Spleen (tissue), 11 donors: Measurements from ENCODE around the gene PTTG1IP. TPM values are rescaled to one million over a fixed set of nuclear protein-coding genes. Genes with fewer than 3 reads are reported as not detected.

Source experiments
- DNase-seq: peaks from one replicate; pipeline ENCODE4 v3.0.0-alpha.2; 2020
- H3K27ac ChIP-seq, 8 donors: fragments of 200-600 bp; sonication (generic) in 7 of 8; 1 replicate in 4 of 8; 2 replicates in 4 of 8; pipeline versions ENCODE4 v1.5.0 to v1.8.0; 2016 to 2021; ENCODE audit warnings: inconsistent platforms in 4 of 8, mild to moderate bottlenecking in 4 of 8, moderate library complexity in 1 of 8
- H3K27me3 ChIP-seq, 7 donors: fragments of 200-600 bp; sonication (generic) in 6 of 7; replicated peaks in 1 of 7; 1 replicate in 4 of 7; 2 replicates in 3 of 7; pipeline versions ENCODE4 v1.5.0 to v1.8.0; 2016 to 2021; ENCODE audit warnings: inconsistent platforms in 3 of 7, mild to moderate bottlenecking in 1 of 7
- H3K36me3 ChIP-seq, 6 donors: fragments of 200-600 bp; sonication (generic) in 5 of 6; 1 replicate in 4 of 6; 2 replicates in 2 of 6; pipeline versions ENCODE4 v1.5.0 to v1.8.0; 2016 to 2021; ENCODE audit warnings: inconsistent platforms in 2 of 6
- H3K4me1 ChIP-seq, 6 donors: fragments of 200-600 bp; sonication (generic) in 5 of 6; 1 replicate in 3 of 6; 2 replicates in 3 of 6; pipeline versions ENCODE4 v1.5.0 to v1.8.0; 2016 to 2021; ENCODE audit warnings: inconsistent platforms in 3 of 6
- H3K4me3 ChIP-seq, 8 donors: fragments of 200-600 bp; sonication (generic) in 7 of 8; 1 replicate in 4 of 8; 2 replicates in 4 of 8; pipeline versions ENCODE4 v1.5.0 to v1.8.0; 2016 to 2021; ENCODE audit warnings: inconsistent platforms in 4 of 8, mild to moderate bottlenecking in 4 of 8, moderate library complexity in 2 of 8
- H3K9me3 ChIP-seq, 8 donors: fragments of 200-600 bp; sonication (generic) in 7 of 8; 1 replicate in 4 of 8; 2 replicates in 4 of 8; pipeline versions ENCODE4 v1.5.0 to v1.8.0; 2016 to 2021; ENCODE audit warnings: inconsistent platforms in 4 of 8
- POLR2A ChIP-seq, 3 donors: fragments of 450-650 bp; IDR thresholded peaks; one replicate each; pipeline ENCODE4 v1.5.1; 2017; ENCODE audit warnings: antibody characterized with exemption in 3 of 3, mild to moderate bottlenecking in 1 of 3
- POLR2AphosphoS5 ChIP-seq, 3 donors: sonication (generic); formaldehyde crosslinking; IDR thresholded peaks; one replicate each; pipeline ENCODE4 v1.5.1; 2017; ENCODE audit warnings: antibody characterized with exemption in 3 of 3
- WGBS, 5 donors: extraction: QIAGEN DNeasy Blood & Tissue Kit in 3 of 5; methylation state at CpG; one replicate each; pipeline versions ENCODE4 v1.1.5 to v1.1.7; 2013 to 2018; 5-methylcytosine and 5-hydroxymethylcytosine counted together
- intact Hi-C: fragments of 100-400 bp; cut with DNase I; formaldehyde crosslinking; loops from one replicate; pipeline ENCODE4 v1.15.0; 2023; ENCODE audit warnings: low total_unique reads
- polyA plus RNA-seq, 3 donors: library from polyadenylated mRNA; stranded (reverse); fragments of 200-250 nt; gene quantifications; one replicate each; pipeline ENCODE4 v1.2.1, GENCODE V29; 2013
- total RNA-seq, 7 donors: library from RNA; depleted of rRNA in 3 of 7; stranded (reverse); fragments of >200 nt in 3 of 7; fragmentation: NEBNext Ultra II Directional in 4 of 7; extraction: Animal tissue kit (Norgen Biotek cat#: 25700) in 4 of 7; gene quantifications; one replicate each; pipeline versions ENCODE4 v1.1.0 to v1.2.1, GENCODE V29; 2016 to 2021
- TF ChIP-seq, protein P1 (sequence below), 11 experiments: fragments of 200-600 bp in 7 of 11; fragments of 450-650 bp in 4 of 11; sonication (generic) in 4 of 11; IDR thresholded peaks in 8 of 11; conservative IDR thresholded peaks in 3 of 11; 1 replicate in 7 of 11; 2 replicates in 4 of 11; pipeline versions ENCODE4 v1.4.0 to v1.8.0; 2016 to 2021; ENCODE audit warnings: antibody characterized with exemption in 11 of 11, inconsistent platforms in 4 of 11, mild to moderate bottlenecking in 1 of 11
- donor health status: healthy with polysubstance abuse.
- donor health status: DM: no; HTN: no; CAD: no; lungs with moderate emphysema.
- donor health status: DM: no; HTN: no; CAD: no.
- donor health status: Bipolar disorder and iron deficiency.
- donor health status: healthy.
- donor health status: DM: no; HTN: no; CAD: no.
- donor health status: DM: yes; HTN: yes; CAD: no.

Gene PTTG1IP
- total and polyA plus RNA-seq, 10 donors = 57.6 to 189 (median 135) TPM

DNA sequence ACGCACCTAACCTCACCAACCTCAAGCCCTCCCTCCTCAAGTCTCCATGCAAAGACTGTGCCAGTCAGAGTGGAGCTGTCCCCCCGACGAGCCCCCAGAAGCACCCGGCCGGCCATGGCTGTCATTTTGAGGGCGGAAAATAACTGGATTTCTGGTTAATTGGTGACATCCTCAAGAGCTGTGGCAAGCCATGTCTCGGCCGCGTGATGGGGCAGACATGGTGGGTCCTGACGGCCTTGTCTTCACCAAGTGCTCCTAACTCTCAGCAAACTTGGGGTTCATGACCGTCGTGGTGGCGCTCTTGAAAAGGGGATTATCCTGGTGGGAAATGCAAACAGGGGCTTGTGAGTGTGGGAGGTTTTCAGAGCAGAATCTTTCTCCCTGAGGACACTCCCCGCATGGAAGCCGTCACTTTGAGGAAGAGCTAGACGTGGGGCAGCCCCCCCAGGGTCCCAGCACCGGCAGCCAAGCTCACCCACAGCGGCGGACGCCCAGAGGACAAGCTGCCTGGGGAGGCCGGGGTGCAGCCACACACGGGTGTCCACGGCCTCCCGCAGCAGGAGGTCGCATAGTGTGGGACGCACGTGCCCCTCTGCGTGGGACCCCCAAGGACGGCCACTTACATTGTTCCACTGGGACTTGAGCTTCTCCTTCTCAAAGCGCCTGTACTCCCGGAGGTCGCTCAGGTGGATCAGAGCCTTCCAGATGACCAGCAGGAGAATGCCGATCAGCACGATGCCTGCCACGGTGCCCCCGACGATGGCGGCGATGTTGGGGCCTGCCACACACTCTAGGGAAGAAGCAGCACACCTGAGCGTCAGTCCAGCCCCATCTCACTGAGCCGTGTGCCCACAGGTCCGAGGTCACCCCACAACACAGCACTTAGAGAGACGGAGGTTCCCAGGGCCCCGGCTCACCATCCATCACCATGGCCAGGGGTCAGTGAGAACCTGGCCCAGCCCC is 12.9 kb upstream of the PTTG1IP start:
- intact Hi-C loops = no loop called here
- peaks cover 11 to 56% (median 21%) of the 10 kb centered on the region in 6 donors for H3K4me1 ChIP-seq
- H3K27ac ChIP-seq = no peak overlapping the region
- WGBS, 5 donors = 83 to 93% (median 91%) methylated on average over 31 to 44 of the region's 44 CpGs
- TF ChIP-seq, protein P1, sequence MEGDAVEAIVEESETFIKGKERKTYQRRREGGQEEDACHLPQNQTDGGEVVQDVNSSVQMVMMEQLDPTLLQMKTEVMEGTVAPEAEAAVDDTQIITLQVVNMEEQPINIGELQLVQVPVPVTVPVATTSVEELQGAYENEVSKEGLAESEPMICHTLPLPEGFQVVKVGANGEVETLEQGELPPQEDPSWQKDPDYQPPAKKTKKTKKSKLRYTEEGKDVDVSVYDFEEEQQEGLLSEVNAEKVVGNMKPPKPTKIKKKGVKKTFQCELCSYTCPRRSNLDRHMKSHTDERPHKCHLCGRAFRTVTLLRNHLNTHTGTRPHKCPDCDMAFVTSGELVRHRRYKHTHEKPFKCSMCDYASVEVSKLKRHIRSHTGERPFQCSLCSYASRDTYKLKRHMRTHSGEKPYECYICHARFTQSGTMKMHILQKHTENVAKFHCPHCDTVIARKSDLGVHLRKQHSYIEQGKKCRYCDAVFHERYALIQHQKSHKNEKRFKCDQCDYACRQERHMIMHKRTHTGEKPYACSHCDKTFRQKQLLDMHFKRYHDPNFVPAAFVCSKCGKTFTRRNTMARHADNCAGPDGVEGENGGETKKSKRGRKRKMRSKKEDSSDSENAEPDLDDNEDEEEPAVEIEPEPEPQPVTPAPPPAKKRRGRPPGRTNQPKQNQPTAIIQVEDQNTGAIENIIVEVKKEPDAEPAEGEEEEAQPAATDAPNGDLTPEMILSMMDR (IDR thresholded peaks at IDR 0.05 in 8 of 11, conservative IDR thresholded peaks at IDR 0.05 in 3 of 11) = no peak
- peak in 1 of 3 donors; percentile 52 for TF ChIP-seq POLR2AphosphoS5 (IDR thresholded peaks at IDR 0.05)
- H3K4me3 ChIP-seq = no peak overlapping the region
- H3K27me3 ChIP-seq = no peaks in the 10 kb centered on the region
- no peaks in the 10 kb centered on the region for H3K9me3 ChIP-seq
- peak; percentile 76 for DNase-seq
- peaks cover 0 to 61% (median 60%) of the 10 kb centered on the region in 6 donors for H3K36me3 ChIP-seq

DNA sequence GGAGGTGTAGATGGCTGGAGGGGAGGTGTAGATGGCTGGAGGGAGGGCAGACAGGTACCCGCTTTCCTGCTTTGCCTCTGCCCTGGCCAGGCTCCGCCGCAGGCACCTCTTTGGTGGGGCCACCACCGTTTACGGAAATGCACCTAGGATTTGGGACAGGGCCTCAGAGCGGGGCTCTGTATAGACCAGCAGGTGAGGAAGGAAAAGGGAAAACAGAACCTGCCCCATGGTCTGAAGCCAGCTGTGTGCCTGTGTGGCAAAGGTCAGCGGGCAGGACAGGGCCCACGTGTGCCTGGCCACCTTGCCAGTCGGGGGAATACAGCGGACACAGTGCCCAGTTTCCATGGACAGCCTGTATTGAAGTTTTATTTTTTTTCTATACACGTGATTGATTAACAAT is 12.1 kb upstream of the PTTG1IP start:
- Histone ChIP-seq H3K27me3 (no peaks in the 10 kb centered on the region), H3K4me1 (peaks cover 19 to 56% (median 29%) of the 10 kb centered on the region in 6 donors), H3K4me3 (no peak overlapping the region), H3K27ac (no peak overlapping the region), H3K36me3 (peaks cover 0 to 53% (median 52%) of the 10 kb centered on the region in 6 donors), H3K9me3 (no peaks in the 10 kb centered on the region)
- intact Hi-C loops = no loop called here
- peak; percentile 72 for DNase-seq
- WGBS, 5 donors = 84 to 91% (median 85%) methylated on average over 11 of the region's 11 CpGs
- TF ChIP-seq POLR2AphosphoS5 (IDR thresholded peaks at IDR 0.05) = peak in 1 of 3 donors; percentile 55
- TF ChIP-seq, protein P1 (IDR thresholded peaks at IDR 0.05 in 8 of 11, conservative IDR thresholded peaks at IDR 0.05 in 3 of 11) = no peak
- no peak for TF ChIP-seq POLR2A (IDR thresholded peaks at IDR 0.05)

DNA sequence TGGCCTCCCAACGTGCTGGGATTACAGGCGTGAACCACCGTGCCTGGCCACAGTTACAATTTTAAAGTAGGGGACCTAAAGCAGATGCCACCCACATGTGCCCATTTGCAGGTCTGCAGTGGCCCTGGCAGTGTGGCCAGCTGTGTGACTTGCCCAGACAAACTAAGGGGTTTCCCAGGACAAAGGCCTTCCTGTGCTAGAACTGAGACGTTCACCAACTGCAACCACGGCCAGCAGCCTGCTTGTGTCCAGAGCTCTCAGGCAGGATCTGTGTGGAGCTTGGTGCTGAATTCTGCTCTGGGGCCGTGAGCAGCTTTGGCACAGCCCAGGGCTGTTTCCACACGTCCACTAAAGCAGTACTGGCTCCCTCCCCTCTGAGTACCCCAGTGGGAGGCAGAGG is 10.6 kb upstream of the PTTG1IP start:
- intact Hi-C loops = no loop called here
- no peak overlapping the region for H3K4me3 ChIP-seq
- peaks cover 0 to 38% (median 37%) of the 10 kb centered on the region in 6 donors for H3K36me3 ChIP-seq
- 55 to 76% (median 65%) methylated on average over 5 to 7 of the region's 7 CpGs for WGBS, 5 donors
- DNase-seq = no peak
- H3K4me1 ChIP-seq = peaks cover 26 to 65% (median 44%) of the 10 kb centered on the region in 6 donors
- peak overlapping the region in 4 of 8 donors; percentile 9 to 99 (median 60) for H3K27ac ChIP-seq
- TF ChIP-seq POLR2AphosphoS5 (IDR thresholded peaks at IDR 0.05) = peak in 1 of 3 donors; percentile 41
- TF ChIP-seq, protein P1 (IDR thresholded peaks at IDR 0.05 in 8 of 11, conservative IDR thresholded peaks at IDR 0.05 in 3 of 11) = no peak
- no peaks in the 10 kb centered on the region for H3K9me3 ChIP-seq
- no peaks in the 10 kb centered on the region for H3K27me3 ChIP-seq

DNA sequence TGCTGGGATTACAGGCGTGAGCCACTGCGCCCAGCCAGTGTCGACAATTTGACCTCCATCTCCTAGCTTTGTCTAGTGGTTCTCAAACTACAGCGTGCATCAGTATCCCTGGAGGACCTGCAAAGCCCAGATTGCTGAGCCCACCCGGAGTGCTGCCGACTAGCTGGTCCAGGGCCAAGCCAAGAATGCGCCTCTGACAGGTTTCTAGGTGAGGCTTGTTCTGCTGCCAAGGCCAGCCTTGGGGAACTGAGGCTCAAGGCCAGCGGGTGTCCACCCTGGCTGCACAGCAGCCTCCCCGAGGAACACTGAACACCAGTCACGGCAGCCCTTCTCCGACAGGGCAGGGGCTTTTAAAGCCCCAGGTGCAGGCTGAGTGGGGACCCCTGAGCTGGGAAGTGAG is 9.8 kb upstream of the PTTG1IP start:
- DNase-seq = peak; percentile 77
- TF ChIP-seq POLR2AphosphoS5 (IDR thresholded peaks at IDR 0.05) (no peak), POLR2A (IDR thresholded peaks at IDR 0.05) (no peak)
- TF ChIP-seq, protein P1 (IDR thresholded peaks at IDR 0.05 in 8 of 11, conservative IDR thresholded peaks at IDR 0.05 in 3 of 11) = no peak
- Histone ChIP-seq H3K4me1 (peaks cover 33 to 70% (median 52%) of the 10 kb centered on the region in 6 donors), H3K27me3 (no peaks in the 10 kb centered on the region), H3K27ac (peak overlapping the region in 4 of 8 donors; percentile 6 to 99 (median 93)), H3K36me3 (peaks cover 0 to 30% (median 28%) of the 10 kb centered on the region in 6 donors), H3K4me3 (no peak overlapping the region), H3K9me3 (no peaks in the 10 kb centered on the region)
- intact Hi-C loops = no loop called here
- 86 to 93% (median 90%) methylated on average over 10 to 11 of the region's 11 CpGs for WGBS, 5 donors
